ENCODE data around the gene RXFP2.

RXFP2 gene

DNA sequence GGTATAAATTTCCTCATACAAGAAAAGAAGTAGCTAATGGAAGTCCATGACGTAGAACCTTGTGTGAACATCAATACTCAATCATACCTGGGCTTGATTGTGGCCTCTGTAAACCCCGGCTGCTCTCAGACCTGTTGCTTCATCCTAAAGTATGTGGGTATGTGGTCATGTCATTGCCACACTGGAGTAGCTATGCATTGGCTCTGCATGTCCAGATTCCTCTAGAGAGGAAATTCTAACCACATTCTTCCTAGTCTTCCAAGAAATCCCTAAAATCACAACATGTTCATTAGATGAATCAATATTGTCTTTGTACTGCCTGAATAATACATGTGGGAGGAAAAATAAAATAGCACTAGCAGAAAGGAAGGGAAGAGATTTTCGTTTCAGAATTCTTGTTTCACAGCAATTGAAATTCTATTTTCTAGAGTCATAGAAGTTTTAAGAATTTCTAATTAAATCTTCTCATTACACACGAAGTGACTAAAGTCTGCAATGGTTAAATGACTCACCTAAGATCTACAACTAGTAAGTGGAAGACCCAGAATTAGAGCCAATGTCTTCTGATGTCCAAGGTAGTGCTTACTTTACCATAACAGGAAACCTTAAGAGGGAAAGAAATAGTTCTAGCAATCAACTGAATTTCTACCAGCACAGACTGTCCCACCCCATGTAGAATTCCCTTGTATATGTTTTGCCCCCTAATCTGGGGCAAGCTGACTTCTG is 28.0 kb downstream of the RXFP2 start:
- H3F3A ChIP-seq (ENCODE audit: insufficient read depth, low read length) = no peaks in the 10 kb centered on the region
- no peaks in the 10 kb centered on the region for H3K9me3 ChIP-seq (replicated peaks; ENCODE audit: insufficient read depth, low read length)
- H3K9ac ChIP-seq (ENCODE audit: low read length) = no peak overlapping the region
- no peaks in the 10 kb centered on the region for H3K4me1 ChIP-seq (ENCODE audit: low read length)
- TF ChIP-seq EZH2phosphoT487 (IDR thresholded peaks at IDR 0.05; ENCODE audit: low read length) = no peak
- no peaks in the 10 kb centered on the region for H3K79me2 ChIP-seq (ENCODE audit: low read length)
- no peak overlapping the region for H3K4me2 ChIP-seq (ENCODE audit: low read depth, low read length)
- no peak overlapping the region for H2AFZ ChIP-seq (ENCODE audit: low read length)
- H4K20me1 ChIP-seq (ENCODE audit: insufficient read depth, low read length) = no peaks in the 10 kb centered on the region
- no peak overlapping the region for H3K4me3 ChIP-seq (ENCODE audit: low read length)
- no peaks in the 10 kb centered on the region for H3K9me2 ChIP-seq (replicated peaks; ENCODE audit: insufficient read depth, low read length)
- no peaks in the 10 kb centered on the region for H3K36me3 ChIP-seq (replicated peaks; ENCODE audit: insufficient read depth, low read length)
- no peak overlapping the region for H3K27ac ChIP-seq (ENCODE audit: low read length)
- H3K27me3 ChIP-seq (replicated peaks; ENCODE audit: insufficient read depth, low read length) = no peaks in the 10 kb centered on the region
- DNase-seq = no peak

DNA sequence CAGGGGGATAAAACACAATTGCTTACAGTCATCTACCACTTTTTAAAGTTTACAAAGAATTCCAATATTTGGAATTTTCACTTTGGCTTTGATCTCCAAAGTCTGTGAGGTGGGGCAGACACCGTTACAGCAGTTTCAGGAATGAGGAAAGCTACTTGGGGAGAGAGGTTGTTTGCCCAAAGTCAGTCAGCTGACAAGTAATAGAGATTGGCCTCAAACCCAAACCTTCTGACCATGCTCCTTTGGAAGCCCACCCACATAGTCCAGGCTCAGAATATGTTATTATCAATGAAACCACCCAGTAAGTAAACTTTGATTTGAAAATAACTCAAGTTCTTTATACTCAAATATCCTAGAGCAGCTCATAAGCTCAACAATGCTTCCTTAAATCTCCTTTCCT is 29.0 kb downstream of the RXFP2 start:
- Histone ChIP-seq H4K20me1 (ENCODE audit: insufficient read depth, low read length) (no peaks in the 10 kb centered on the region), H3K4me3 (ENCODE audit: low read length) (no peak overlapping the region), H3F3A (ENCODE audit: insufficient read depth, low read length) (no peaks in the 10 kb centered on the region), H3K27me3 (replicated peaks; ENCODE audit: insufficient read depth, low read length) (no peaks in the 10 kb centered on the region), H3K9me3 (replicated peaks; ENCODE audit: insufficient read depth, low read length) (no peaks in the 10 kb centered on the region), H3K4me1 (ENCODE audit: low read length) (no peaks in the 10 kb centered on the region), H3K9ac (ENCODE audit: low read length) (no peak overlapping the region), H2AFZ (ENCODE audit: low read length) (no peak overlapping the region), H3K36me3 (replicated peaks; ENCODE audit: insufficient read depth, low read length) (no peaks in the 10 kb centered on the region), H3K79me2 (ENCODE audit: low read length) (no peaks in the 10 kb centered on the region), H3K27ac (ENCODE audit: low read length) (no peak overlapping the region), H3K9me2 (replicated peaks; ENCODE audit: insufficient read depth, low read length) (no peaks in the 10 kb centered on the region), H3K4me2 (ENCODE audit: low read depth, low read length) (no peak overlapping the region)
- no peak for DNase-seq
- TF ChIP-seq, protein P1, sequence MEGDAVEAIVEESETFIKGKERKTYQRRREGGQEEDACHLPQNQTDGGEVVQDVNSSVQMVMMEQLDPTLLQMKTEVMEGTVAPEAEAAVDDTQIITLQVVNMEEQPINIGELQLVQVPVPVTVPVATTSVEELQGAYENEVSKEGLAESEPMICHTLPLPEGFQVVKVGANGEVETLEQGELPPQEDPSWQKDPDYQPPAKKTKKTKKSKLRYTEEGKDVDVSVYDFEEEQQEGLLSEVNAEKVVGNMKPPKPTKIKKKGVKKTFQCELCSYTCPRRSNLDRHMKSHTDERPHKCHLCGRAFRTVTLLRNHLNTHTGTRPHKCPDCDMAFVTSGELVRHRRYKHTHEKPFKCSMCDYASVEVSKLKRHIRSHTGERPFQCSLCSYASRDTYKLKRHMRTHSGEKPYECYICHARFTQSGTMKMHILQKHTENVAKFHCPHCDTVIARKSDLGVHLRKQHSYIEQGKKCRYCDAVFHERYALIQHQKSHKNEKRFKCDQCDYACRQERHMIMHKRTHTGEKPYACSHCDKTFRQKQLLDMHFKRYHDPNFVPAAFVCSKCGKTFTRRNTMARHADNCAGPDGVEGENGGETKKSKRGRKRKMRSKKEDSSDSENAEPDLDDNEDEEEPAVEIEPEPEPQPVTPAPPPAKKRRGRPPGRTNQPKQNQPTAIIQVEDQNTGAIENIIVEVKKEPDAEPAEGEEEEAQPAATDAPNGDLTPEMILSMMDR (IDR thresholded peaks at IDR 0.05; ENCODE audit: low read length) = no peak
- TF ChIP-seq EZH2 (optimal IDR thresholded peaks at IDR 0.05; ENCODE audit: low read depth, low read length) (no peak), EZH2phosphoT487 (IDR thresholded peaks at IDR 0.05; ENCODE audit: low read length) (no peak)

DNA sequence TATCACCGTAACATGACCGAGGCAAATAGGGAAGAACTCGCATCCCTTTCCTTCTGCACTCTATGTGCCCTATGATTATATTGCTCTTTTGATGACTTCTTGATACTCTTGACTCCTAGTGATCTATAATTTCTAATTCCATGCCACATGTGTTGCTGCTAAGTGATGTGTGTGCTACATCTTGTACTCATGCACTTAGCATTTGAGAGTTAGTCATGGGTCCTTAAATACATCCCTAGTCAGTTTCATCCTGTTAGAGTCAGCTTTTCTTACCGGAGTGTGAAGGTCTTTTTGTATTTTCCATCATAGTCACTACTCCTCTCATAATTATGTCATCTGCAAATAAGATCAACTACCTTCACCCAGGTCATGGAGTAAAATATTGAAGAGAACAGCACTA is 30.2 kb downstream of the RXFP2 start:
- no peaks in the 10 kb centered on the region for H3K9me2 ChIP-seq (replicated peaks; ENCODE audit: insufficient read depth, low read length)
- H3F3A ChIP-seq (ENCODE audit: insufficient read depth, low read length) = no peaks in the 10 kb centered on the region
- no peaks in the 10 kb centered on the region for H3K4me1 ChIP-seq (ENCODE audit: low read length)
- TF ChIP-seq, protein P1 (IDR thresholded peaks at IDR 0.05; ENCODE audit: low read length) = no peak
- TF ChIP-seq EZH2phosphoT487 (IDR thresholded peaks at IDR 0.05; ENCODE audit: low read length) (no peak), EZH2 (optimal IDR thresholded peaks at IDR 0.05; ENCODE audit: low read depth, low read length) (no peak)
- no peaks in the 10 kb centered on the region for H3K9me3 ChIP-seq (replicated peaks; ENCODE audit: insufficient read depth, low read length)
- H3K79me2 ChIP-seq (ENCODE audit: low read length) = no peaks in the 10 kb centered on the region
- H3K9ac ChIP-seq (ENCODE audit: low read length) = no peak overlapping the region
- no peaks in the 10 kb centered on the region for H3K27me3 ChIP-seq (replicated peaks; ENCODE audit: insufficient read depth, low read length)
- no peak overlapping the region for H3K4me3 ChIP-seq (ENCODE audit: low read length)
- no peaks in the 10 kb centered on the region for H3K36me3 ChIP-seq (replicated peaks; ENCODE audit: insufficient read depth, low read length)
- no peak overlapping the region for H3K4me2 ChIP-seq (ENCODE audit: low read depth, low read length)
- no peak for DNase-seq
- H4K20me1 ChIP-seq (ENCODE audit: insufficient read depth, low read length) = no peaks in the 10 kb centered on the region
- no peak overlapping the region for H2AFZ ChIP-seq (ENCODE audit: low read length)
- no peak overlapping the region for H3K27ac ChIP-seq (ENCODE audit: low read length)

DNA sequence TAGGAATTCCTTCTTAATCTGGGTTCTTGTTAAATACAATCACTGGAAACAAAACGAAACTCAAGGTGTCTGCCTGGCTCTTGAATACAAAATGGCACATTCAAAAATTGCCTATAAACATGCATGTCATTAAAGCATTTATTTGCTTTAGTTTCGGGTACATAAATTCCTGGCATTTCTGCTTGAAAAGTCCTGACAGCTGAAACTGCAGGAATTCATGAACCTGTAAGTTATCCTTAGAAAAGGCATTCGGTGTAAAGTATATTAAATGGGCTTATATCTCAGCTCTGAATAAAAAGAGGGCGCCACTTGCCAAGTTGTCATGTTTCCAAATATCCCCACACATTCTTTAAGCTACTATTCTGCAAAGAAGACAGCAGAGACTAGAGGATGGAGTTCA is 32.9 kb downstream of the RXFP2 start:
- no peaks in the 10 kb centered on the region for H3K4me1 ChIP-seq (ENCODE audit: low read length)
- no peak overlapping the region for H3K4me2 ChIP-seq (ENCODE audit: low read depth, low read length)
- no peaks in the 10 kb centered on the region for H3F3A ChIP-seq (ENCODE audit: insufficient read depth, low read length)
- H3K9ac ChIP-seq (ENCODE audit: low read length) = no peak overlapping the region
- H4K20me1 ChIP-seq (ENCODE audit: insufficient read depth, low read length) = no peaks in the 10 kb centered on the region
- TF ChIP-seq EZH2phosphoT487 (IDR thresholded peaks at IDR 0.05; ENCODE audit: low read length) (no peak), EZH2 (optimal IDR thresholded peaks at IDR 0.05; ENCODE audit: low read depth, low read length) (no peak)
- TF ChIP-seq, protein P1 (IDR thresholded peaks at IDR 0.05; ENCODE audit: low read length) = no peak
- no peak overlapping the region for H3K4me3 ChIP-seq (ENCODE audit: low read length)
- H3K9me2 ChIP-seq (replicated peaks; ENCODE audit: insufficient read depth, low read length) = no peaks in the 10 kb centered on the region
- DNase-seq = no peak
- no peak overlapping the region for H3K27ac ChIP-seq (ENCODE audit: low read length)
- H3K9me3 ChIP-seq (replicated peaks; ENCODE audit: insufficient read depth, low read length) = no peaks in the 10 kb centered on the region
- no peaks in the 10 kb centered on the region for H3K36me3 ChIP-seq (replicated peaks; ENCODE audit: insufficient read depth, low read length)
- no peaks in the 10 kb centered on the region for H3K79me2 ChIP-seq (ENCODE audit: low read length)
- no peak overlapping the region for H2AFZ ChIP-seq (ENCODE audit: low read length)
- no peaks in the 10 kb centered on the region for H3K27me3 ChIP-seq (replicated peaks; ENCODE audit: insufficient read depth, low read length)

All from MM.1S (cell line).